Renal cortex interstitium (tissue), 11 donors: ENCODE measurements around the gene PIGR. TPM values are rescaled to one million over a fixed set of nuclear protein-coding genes. Genes with fewer than 3 reads are reported as not detected.
A peak's percentile ranks its signal among the peaks of the same experiment; 100 is the strongest.

Experiments
- DNase-seq, 11 donors: peaks; one replicate each; pipeline ENCODE4 v3.0.0-alpha.2; 2013; ENCODE audit warnings: low read depth in 9 of 11, low spot score in 4 of 11; ENCODE audit errors: extremely low read depth in 1 of 11
- polyA plus RNA-seq, 3 donors: library from polyadenylated mRNA; unstranded; fragments of 120-200 nt; gene quantifications; one replicate each; pipeline ENCODE4 v1.2.1, GENCODE V29; 2013; ENCODE audit not compliant: insufficient read length in 3 of 3

PIGR gene
- polyA plus RNA-seq, 3 donors = 0.85 to 1.9 (median 1.6) TPM

DNA sequence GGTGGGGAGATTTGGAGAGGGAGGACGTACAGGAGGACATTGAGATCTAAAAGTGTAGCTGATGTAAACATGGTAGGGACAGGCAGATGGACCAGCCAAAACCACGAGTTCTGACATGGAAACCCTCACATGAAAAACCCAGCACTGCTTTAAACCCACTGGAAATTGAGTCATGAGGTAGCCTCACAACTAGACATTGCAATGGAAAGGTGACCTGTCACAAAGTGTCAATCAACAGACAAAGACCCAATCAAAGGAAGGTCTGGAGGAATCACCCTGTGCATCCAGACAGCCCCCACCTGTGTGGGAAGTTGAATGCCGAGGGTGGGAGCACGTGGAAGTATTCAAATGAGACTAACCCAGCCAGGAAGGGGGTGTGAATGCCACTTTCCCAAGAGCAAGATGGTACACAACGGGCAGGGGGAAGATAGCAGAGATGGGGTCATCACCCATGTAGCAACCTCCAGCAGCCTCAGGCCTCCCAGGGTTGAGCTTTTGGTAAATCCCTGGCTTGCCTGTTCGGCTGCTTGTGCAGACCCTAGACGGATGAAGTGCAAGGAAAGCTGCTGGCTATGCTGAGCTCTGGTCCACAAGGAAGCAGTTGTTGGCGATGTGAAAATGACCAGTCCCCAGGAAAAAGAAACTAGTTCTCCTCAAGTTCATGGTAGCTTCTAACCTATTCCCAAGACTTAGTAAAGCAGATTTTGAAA is 30.1 kb downstream of the PIGR start:
- DNase-seq = no peak

GRCh38 chr1:206915030-206915735 is 31.1 kb downstream of the PIGR start:
- DNase-seq = no peak

GRCh38 chr1:206913766-206914537 is 32.3 kb downstream of the PIGR start:
- DNase-seq = no peak

GRCh38 chr1:206912445-206913095 is 33.7 kb downstream of the PIGR start:
- peak; percentile 51 to 86 (median 70) for DNase-seq

DNA sequence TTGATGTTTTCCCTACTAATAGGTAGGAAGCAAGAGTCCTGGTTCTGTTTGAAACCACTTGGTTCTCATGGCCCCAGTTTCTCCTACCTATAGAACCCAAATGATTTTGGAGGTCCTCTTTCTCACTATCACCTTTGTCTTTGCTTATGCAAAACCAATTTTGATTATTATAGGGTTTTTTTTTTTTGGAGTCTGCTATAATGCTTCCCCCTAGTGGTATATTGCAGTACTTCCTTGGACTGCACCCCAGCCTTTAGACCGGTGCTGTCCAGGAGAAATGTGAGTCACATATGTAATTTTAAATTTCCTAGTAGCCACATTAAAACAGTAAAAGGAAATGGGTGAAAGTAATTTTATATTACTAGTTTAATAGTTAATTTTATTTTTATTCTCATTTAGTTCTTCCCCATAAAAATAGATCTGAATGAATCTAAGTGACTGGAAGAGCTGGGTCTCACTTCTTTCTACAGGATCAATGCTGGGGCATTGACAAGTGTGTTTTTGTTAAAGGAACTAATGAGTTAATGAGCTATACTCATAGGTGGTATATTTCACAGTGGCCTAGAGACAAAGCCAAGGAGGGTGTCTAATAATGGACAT is 35.1 kb downstream of the PIGR start:
- peak in 1 of 11 donors; percentile 40 for DNase-seq

GRCh38 chr1:206909883-206910318 is 36.4 kb downstream of the PIGR start:
- DNase-seq = no peak

GRCh38 chr1:206909161-206909882 is 36.9 kb downstream of the PIGR start:
- DNase-seq = peak; percentile 50 to 85 (median 70)

DNA sequence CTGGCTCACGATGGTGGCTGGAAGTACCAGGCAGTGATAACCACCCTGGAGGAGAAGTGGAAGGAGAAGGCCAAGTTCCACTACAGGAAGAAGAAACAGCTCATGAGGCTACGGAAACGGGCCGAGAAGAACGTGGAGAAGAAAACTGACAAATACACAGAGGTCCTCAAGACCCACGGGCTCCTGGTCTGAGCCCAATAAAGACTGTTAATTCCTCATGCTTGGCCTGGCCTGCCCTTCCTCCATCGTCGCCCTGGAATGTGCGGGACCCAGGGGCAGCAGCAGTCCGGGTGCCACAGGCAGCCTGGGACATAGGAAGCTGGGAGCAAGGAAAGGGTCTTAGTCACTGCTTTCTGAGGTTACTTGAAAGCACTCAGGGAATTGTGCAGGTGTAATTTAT is 38.2 kb downstream of the PIGR start:
- no peak for DNase-seq

DNA sequence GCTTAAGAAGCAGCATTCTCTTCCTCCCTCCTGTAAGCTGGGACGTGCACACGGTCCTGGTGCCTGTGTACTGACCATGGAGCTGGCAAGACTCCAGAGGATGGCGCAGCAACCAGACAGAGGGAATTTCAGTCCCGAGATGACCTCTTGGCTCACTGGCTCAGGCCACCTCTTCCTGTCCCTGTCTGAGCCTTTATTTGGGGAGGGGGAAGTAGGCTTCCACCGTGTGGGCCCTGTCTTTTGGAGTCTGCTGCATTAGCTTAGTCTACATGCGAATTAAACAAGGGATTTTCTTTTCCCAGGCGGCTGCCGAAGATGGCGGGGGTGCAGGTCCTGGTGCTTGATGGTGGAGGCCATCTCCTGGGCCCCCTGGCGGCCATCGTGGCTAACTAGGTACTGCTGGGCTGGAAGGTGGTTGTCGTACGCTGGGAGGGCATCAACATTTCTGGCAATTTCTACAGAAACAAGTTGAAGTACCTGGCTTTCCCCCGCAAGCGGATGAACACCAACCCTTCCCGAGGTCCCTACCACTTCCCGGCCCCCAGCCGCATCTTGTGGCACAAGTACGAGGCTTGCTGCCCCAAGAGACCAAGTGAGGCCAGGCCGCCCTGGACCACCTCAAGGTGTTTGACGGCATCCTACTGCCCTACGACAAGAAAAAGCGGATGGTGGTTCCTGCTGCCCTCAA is 38.8 kb downstream of the PIGR start:
- no peak for DNase-seq

DNA sequence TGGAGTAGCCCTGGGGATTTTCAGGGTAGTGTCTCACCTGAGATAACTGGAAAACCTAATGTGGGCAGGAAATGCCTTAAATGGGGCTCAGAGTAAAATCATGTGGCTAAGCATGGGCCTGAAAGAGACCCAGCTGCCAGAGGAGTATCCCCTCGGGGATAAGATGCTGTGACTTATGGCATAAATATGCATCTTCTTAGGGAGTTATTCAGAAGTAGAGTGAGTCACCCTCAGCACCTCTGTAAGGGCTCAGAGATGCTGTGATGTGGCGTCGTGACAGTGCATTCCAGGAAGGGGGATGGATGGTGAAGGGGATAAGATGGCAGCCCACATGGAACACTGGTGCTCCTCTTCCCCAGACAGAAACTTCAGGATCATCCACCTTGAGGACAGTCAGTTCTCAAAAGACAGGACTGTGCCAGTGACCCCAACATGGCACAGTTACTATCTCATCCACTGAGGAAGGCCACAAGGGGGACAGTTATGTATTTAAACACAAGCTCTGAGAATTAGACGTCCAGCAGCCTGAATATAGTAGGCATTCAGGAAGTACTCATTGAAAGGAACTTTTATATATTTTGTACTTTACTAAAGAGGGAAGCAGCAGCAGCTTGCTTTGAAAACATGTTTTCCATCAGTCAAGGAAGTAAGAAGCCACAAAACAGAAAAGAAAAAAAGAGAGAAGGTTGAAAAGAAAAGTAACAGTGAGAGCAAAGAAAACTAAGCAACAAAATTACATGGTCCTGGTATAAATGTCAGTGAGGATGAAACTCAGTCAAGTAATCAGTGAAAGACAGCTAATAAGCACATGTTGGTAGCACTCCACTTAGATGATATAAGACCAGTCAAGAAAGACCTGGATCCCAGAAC is 40.7 kb downstream of the PIGR start:
- no peak for DNase-seq

DNA sequence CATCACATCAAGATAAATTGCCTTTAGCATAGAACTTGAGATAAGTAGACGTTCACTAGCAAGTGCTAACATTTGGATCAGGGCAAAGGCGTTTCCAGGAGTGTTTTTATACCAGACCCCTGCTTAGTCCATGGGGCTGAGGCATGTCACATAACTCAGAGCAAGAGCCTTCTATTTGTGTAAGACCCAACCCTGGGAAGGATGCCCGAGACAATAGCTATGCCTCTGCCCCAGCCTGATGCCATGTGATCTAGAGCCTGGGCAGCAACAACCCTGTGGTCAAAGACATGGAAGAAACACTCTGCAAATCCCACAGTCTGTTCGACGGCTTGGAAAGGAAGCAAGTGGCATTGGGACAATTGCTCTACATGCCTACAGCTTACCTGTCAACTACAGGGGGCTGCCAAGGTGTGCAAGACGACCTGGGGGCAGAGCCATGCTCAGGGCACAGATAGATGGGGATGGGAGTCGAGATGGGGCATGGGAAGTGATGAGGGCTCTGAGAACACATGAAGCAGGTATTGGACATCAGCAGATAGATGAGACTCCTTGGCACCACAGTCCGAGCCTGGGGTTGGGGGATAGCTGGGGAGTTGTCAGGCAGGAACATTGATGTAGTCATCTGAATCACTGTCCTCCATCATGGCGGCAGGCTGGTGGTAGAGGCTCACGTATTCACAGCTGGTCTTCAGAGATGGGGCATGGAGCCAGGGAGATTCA is 41.7 kb downstream of the PIGR start:
- DNase-seq = no peak

DNA sequence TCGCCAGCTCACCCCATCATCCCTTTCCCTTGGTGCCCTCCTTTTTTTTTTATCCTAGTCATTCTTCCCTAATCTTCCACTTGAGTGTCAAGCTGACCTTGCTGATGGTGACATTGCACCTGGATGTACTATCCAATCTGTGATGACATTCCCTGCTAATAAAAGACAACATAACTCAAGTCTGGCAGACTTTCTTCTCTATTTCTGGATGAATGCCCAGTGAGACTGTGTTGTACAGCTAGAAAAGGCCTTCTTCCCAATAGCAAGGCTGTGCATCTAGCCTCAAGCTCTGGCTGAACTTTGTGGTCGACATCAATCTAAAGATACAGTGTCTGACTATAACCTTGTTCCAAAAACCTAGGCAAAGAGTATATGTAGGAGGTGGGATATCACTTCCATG is 42.6 kb downstream of the PIGR start:
- DNase-seq = no peak

DNA sequence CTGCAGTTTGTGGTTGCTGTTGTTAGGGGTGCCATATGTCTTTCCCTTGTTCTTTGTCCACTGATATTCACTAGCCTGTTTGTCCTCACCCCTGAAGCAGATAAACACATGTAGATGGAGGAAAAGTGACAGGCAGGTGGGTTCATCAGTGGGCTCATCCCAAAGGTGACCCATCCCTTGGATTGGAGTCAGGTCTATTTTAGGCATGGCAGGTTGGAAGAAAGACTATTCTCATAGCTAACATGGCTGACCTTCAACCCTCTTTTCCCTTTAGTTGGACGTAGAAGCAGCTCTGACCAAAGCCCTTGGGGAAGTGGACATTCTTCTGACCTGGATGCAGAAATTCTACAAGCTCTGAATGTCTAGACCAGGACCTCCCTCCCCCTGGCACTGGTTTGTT is 43.6 kb downstream of the PIGR start:
- DNase-seq = no peak

DNA sequence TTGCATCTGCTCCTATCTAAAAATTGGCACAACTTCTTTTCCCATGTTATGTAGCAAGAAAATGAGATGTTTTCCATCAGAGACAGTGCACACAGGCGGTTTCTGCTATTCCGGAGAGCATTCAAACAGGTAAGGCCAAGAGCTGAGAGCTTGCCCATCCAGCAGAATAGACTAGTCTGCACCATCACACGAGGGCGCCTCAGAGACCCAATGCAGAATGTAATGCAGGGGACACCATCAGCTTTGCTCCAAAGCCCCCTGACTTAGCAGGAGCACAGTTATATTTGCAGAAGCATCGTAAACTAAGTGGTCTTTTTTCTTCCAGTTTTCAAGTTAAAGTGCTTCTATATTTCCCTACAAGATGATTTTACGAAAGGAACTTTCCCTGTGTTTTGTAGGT is 44.3 kb downstream of the PIGR start:
- DNase-seq = no peak

DNA sequence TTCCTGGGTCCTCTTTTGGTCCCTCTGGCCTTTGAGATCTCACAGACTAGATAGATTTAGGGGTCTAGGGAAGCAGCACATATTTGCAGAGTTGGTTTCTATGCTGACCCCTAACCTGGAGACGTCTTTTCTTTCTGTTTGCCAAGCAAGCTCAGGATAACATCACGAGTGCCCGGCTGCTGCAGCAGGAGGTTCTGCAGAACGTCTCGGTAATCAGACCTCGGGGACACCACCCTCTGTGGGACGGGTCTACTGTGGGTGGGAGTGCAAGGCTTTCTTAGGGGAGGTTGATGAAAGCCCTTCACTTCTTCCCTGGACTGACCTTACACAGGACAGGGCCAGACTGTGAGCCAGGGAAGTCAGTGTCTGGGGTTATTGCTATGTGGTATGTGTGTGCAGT is 46.1 kb downstream of the PIGR start:
- no peak for DNase-seq

DNA sequence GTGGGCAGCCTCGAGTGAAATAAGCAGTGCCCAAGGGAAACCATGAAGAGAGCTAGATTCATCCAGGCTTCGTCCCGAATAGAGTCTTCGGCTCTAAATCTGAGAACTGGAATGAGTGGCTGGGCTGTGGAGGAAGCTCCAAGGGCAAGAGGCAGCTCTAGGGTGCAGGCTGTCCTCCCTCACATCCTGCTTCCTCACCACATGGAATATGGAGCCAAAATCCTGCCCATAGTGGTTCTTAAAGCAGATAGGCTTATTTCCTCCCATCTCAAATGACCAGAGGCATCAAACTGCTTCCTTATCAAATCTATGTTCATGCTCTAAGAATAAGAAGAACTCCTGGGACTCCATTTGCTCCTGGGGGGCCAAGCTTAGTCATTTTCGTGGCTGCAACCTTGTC is 46.5 kb downstream of the PIGR start:
- DNase-seq = no peak
